ENCODE results near the gene NEU2. TPM values are rescaled to one million over a fixed set of nuclear protein-coding genes. Genes with fewer than 3 reads are reported as not detected.

Gene NEU2
- total and polyA plus RNA-seq, 2 of the 13 experiments (the other 11 are each of a cell fraction or from before 2014, with no cell fraction given) = not detected

GRCh38 chr2:233013027-233013461 is 19.4 kb upstream of the NEU2 start, which contains the start of gene NGEF (continued):
- no peak for TF ChIP-seq KIAA2018 (CRISPR knock-in tag; IDR thresholded peaks at IDR 0.05; ENCODE audit: borderline replicate concordance)
- TF ChIP-seq ASH2L (IDR thresholded peaks at IDR 0.05; ENCODE audit: insufficient read length, low read depth, low read length) = peak; percentile 86
- TF ChIP-seq RFX5 (IDR thresholded peaks at IDR 0.05; ENCODE audit: low read depth, low read length) = 0 out of 2 replicates have a peak, but pooled peaks have one; percentile 56
- TF ChIP-seq STAG1 (CRISPR knock-in tag; IDR thresholded peaks at IDR 0.05) = no peak; the same call in 1 of the 2 replicates
- no peak for TF ChIP-seq PBX3 (CRISPR knock-in tag; IDR thresholded peaks at IDR 0.05; ENCODE audit: borderline replicate concordance)
- TF ChIP-seq ZFP36 (IDR thresholded peaks at IDR 0.05; ENCODE audit: borderline replicate concordance, low read depth, low read length, partially characterized antibody) = no peak
- peak; percentile 80 for TF ChIP-seq BRF2 (CRISPR knock-in tag; IDR thresholded peaks at IDR 0.05)
- TF ChIP-seq ZNF326 (CRISPR knock-in tag; IDR thresholded peaks at IDR 0.05; ENCODE audit: borderline replicate concordance) = no peak
- TF ChIP-seq RFXANK (CRISPR knock-in tag; IDR thresholded peaks at IDR 0.05) = 0 out of 2 replicates have a peak, but pooled peaks have one; percentile 48
- no peak for TF ChIP-seq MTF2 (CRISPR knock-in tag; IDR thresholded peaks at IDR 0.05; ENCODE audit: borderline replicate concordance)
- TF ChIP-seq FOXP1 (IDR thresholded peaks at IDR 0.05) = peak; percentile 53; the same call in 1 of the 2 replicates
- TF ChIP-seq FOXP1 (CRISPR knock-in tag; IDR thresholded peaks at IDR 0.05) = peak; percentile 81

Measured in HepG2 (cell line).